ENCODE results near the gene CD84. TPM values are rescaled to one million over a fixed set of nuclear protein-coding genes. Genes with fewer than 3 reads are reported as not detected.

CD84 gene
- total and polyA plus RNA-seq, 12 donors = 0.25 to 11.8 (median 1.6) TPM

- intact Hi-C loops (cut with DNase I) = no loop called here
- Histone ChIP-seq H3K4me1 (peaks cover 0 to 49% (median 14%) of the 10 kb centered on the region in 9 donors), H3K4me3 (no peak overlapping the region), H3K9me3 (peaks cover 0 to 16% (median 2%) of the 10 kb centered on the region in 11 donors), H3K27me3 (no peaks in the 10 kb centered on the region), H3K36me3 (no peaks in the 10 kb centered on the region), H3K27ac (peak overlapping the region in 2 of 10 donors; percentile 12 to 78)
- DNase-seq (no peak), ATAC-seq (no peak)
- TF ChIP-seq CTCF (IDR thresholded peaks at IDR 0.05) = no peak
Observed at GRCh38 chr1:160540859-160541233, 38.5 kb downstream of the CD84 start.

GRCh38 chr1:160539990-160540858 is 39.1 kb downstream of the CD84 start:
- no peak overlapping the region for H3K4me3 ChIP-seq
- ATAC-seq (peak in 6 of 8 donors; percentile 44 to 71 (median 59)), DNase-seq (peak in 1 of 2 donors; percentile 10)
- intact Hi-C loops (cut with DNase I) = no loop called here
- no peak for TF ChIP-seq CTCF (IDR thresholded peaks at IDR 0.05)
- no peaks in the 10 kb centered on the region for H3K36me3 ChIP-seq
- H3K9me3 ChIP-seq = peaks cover 0 to 23% (median 6%) of the 10 kb centered on the region in 11 donors
- peaks cover 0 to 45% (median 14%) of the 10 kb centered on the region in 9 donors for H3K4me1 ChIP-seq
- no peaks in the 10 kb centered on the region for H3K27me3 ChIP-seq
- H3K27ac ChIP-seq = peak overlapping the region in 2 of 10 donors; percentile 12 to 78
- WGBS, 2 donors = 32 to 42% methylated on average over 8 of the region's 8 CpGs

- ATAC-seq (no peak), DNase-seq (no peak)
- WGBS, 2 donors = 83 to 88% methylated on average over 6 of the region's 6 CpGs
- Histone ChIP-seq H3K9me3 (peaks cover 0 to 28% (median 12%) of the 10 kb centered on the region in 11 donors), H3K27me3 (no peaks in the 10 kb centered on the region), H3K27ac (peak overlapping the region in 1 of 10 donors; percentile 78), H3K36me3 (no peaks in the 10 kb centered on the region), H3K4me1 (peaks cover 0 to 39% (median 14%) of the 10 kb centered on the region in 9 donors), H3K4me3 (no peak overlapping the region)
- no peak for TF ChIP-seq CTCF (IDR thresholded peaks at IDR 0.05)
- intact Hi-C loops (cut with DNase I) = no loop called here
Observed at GRCh38 chr1:160539684-160539989, 39.7 kb downstream of the CD84 start.

- Histone ChIP-seq H3K4me3 (no peak overlapping the region), H3K27ac (peak overlapping the region in 1 of 10 donors; percentile 29), H3K9me3 (peaks cover 0 to 34% (median 17%) of the 10 kb centered on the region in 11 donors), H3K4me1 (peaks cover 0 to 36% (median 14%) of the 10 kb centered on the region in 9 donors), H3K27me3 (no peaks in the 10 kb centered on the region), H3K36me3 (no peaks in the 10 kb centered on the region)
- intact Hi-C loops (cut with DNase I) = no loop called here
- ATAC-seq = no peak
- no peak for DNase-seq
- 61 to 71% methylated on average over 5 of the region's 5 CpGs for WGBS, 2 donors
- TF ChIP-seq CTCF (IDR thresholded peaks at IDR 0.05) = no peak
Observed at GRCh38 chr1:160538985-160539651, 40.2 kb downstream of the CD84 start.
